HepG2 (cell line): ENCODE data around the gene SRC. TPM values are rescaled to one million over a fixed set of nuclear protein-coding genes. Genes with fewer than 3 reads are reported as not detected.

Source experiments
- ATAC-seq: fragments of 200-7000 bp; cut with Tn5 transposase; 3 replicates; pipeline ENCODE4 v1.9.1; 2020; ENCODE audit warnings: mild to moderate bottlenecking, moderate library complexity
- BruUV-seq: library from RNA; stranded (reverse); fragments of 400-500 nt; replicated peaks from 2 replicates; lab custom pipeline; 2021; lab: Mats Ljungman, UMichigan
- CTCF ChIA-PET: fragments of 300-600 bp; formaldehyde crosslinking; extraction: SDS; loops from one replicate; lab custom pipeline; 2021; ENCODE audit warnings: low total read pairs, inconsistent platforms, low intra/inter-chr PET ratio; lab: Yijun Ruan, JAX
- POLR2A ChIA-PET: fragments of 350-600 bp; sonication (Branson Sonifier 250); formaldehyde crosslinking; loops from one replicate; lab custom pipeline; 2020; ENCODE audit warnings: antibody characterized with exemption, inconsistent platforms; lab: Yijun Ruan, JAX
- DNase-seq: peaks from one replicate; pipeline ENCODE4 v3.0.0-alpha.2; 2015; ENCODE audit warnings: low spot score
- FAIRE-seq: peaks from 3 replicates; lab custom pipeline; 2011; peaks lifted over from hg19 to GRCh38; lab: Jason Lieb, UNC
- H2AFZ ChIP-seq: one replicate; pipeline ENCODE4 v1.6.1; 2011; ENCODE audit warnings: low read length, inconsistent platforms
- H3K27ac ChIP-seq: fragments of 300-600 bp; 3 replicates; pipeline ENCODE4 v1.8.0; 2011; ENCODE audit warnings: mixed run types, mild to moderate bottlenecking, mixed read lengths, low read length, inconsistent platforms; ENCODE audit not compliant: insufficient read depth; ENCODE audit errors: extremely low read length
- H3K27me3 ChIP-seq, 2 experiments: fragments of 200-600 bp in 1 of 2; 2 replicates in 1 of 2; 3 replicates in 1 of 2; pipeline versions ENCODE4 v1.6.0 to v1.8.0; 2011; ENCODE audit warnings: low read length in 2 of 2, mild to moderate bottlenecking in 2 of 2, moderate library complexity in 2 of 2, inconsistent platforms in 1 of 2; ENCODE audit not compliant: insufficient read depth in 2 of 2, control insufficient read depth in 1 of 2
- H3K36me3 ChIP-seq, 2 experiments: fragments of 200-600 bp in 1 of 2; replicated peaks in 1 of 2; 2 replicates in 1 of 2; 3 replicates in 1 of 2; pipeline versions ENCODE4 v1.5.1 to v1.8.0; 2011; ENCODE audit warnings: low read length in 2 of 2, inconsistent platforms in 1 of 2; ENCODE audit not compliant: insufficient read depth in 2 of 2, control insufficient read depth in 1 of 2
- H3K4me1 ChIP-seq: 2 replicates; pipeline ENCODE4 v1.5.1; 2012; ENCODE audit warnings: low read length, inconsistent platforms; ENCODE audit not compliant: insufficient read depth
- H3K4me2 ChIP-seq: 2 replicates; pipeline ENCODE4 v1.6.0; 2011; ENCODE audit warnings: low read depth, low read length, inconsistent platforms
- H3K4me3 ChIP-seq, 3 experiments: fragments of 200-600 bp in 1 of 3; sonication (generic), shearing (Covaris generic) in 1 of 3; replicated peaks in 1 of 3; 2 replicates each; pipeline ENCODE4 v1.5.1; 2011 to 2016; ENCODE audit warnings: low read length in 3 of 3, inconsistent platforms in 2 of 3, low read depth in 2 of 3, mild to moderate bottlenecking in 2 of 3, control low read depth in 1 of 3, mixed read lengths in 1 of 3; ENCODE audit not compliant: insufficient read depth in 1 of 3
- H3K79me2 ChIP-seq: one replicate; pipeline ENCODE4 v1.6.1; 2011; ENCODE audit warnings: low read length, inconsistent platforms; ENCODE audit not compliant: insufficient read depth
- H3K9ac ChIP-seq: 2 replicates; pipeline ENCODE4 v1.6.0; 2011; ENCODE audit warnings: mild to moderate bottlenecking, low read depth, low read length, inconsistent platforms; ENCODE audit not compliant: insufficient read depth
- H3K9me3 ChIP-seq: 2 replicates; pipeline ENCODE4 v1.5.1; 2012; ENCODE audit warnings: mild to moderate bottlenecking, low read length
- H4K20me1 ChIP-seq: 2 replicates; pipeline ENCODE4 v1.6.0; 2011; ENCODE audit warnings: inconsistent platforms, mild to moderate bottlenecking, low read length, moderate library complexity; ENCODE audit not compliant: insufficient read depth
- BHLHE40 ChIP-seq: IDR thresholded peaks from 2 replicates; pipeline ENCODE4 v1.6.1; 2011; ENCODE audit warnings: low read length, improper control_type of control experiment
- GFI1 ChIP-seq: sonication (generic); formaldehyde crosslinking; IDR thresholded peaks from 2 replicates; pipeline ENCODE4 v1.5.0; 2020; ENCODE audit warnings: missing genetic modification reagents, mild to moderate bottlenecking, borderline replicate concordance
- MIER2 ChIP-seq: IDR thresholded peaks from 2 replicates; pipeline ENCODE4 v1.6.1; 2016; ENCODE audit warnings: missing biosample characterization, missing genetic modification reagents
- MYC ChIP-seq: sonication (generic); formaldehyde crosslinking; IDR thresholded peaks from 2 replicates; pipeline ENCODE4 v1.9.0; 2021; ENCODE audit warnings: missing genetic modification reagents, borderline replicate concordance
- PLRG1 ChIP-seq: fragments of 450-650 bp; conservative IDR thresholded peaks from 2 replicates; pipeline ENCODE4 v1.6.1; 2016
- TOPORS ChIP-seq: sonication (generic); formaldehyde crosslinking; IDR thresholded peaks from 2 replicates; pipeline ENCODE4 v1.8.0; 2023; ENCODE audit warnings: mild to moderate bottlenecking, missing genetic modification reagents
- ZFP36L1 ChIP-seq: sonication (generic); formaldehyde crosslinking; IDR thresholded peaks from 2 replicates; pipeline ENCODE4 v1.8.0; 2022; ENCODE audit warnings: mild to moderate bottlenecking, missing genetic modification reagents, moderate library complexity
- WGBS: methylation state at CpG from one replicate; pipeline ENCODE4 v1.1.6; 2017; ENCODE audit warnings: low lambda C conversion rate; 5-methylcytosine and 5-hydroxymethylcytosine counted together
- in situ Hi-C: cut with HindIII; loops from 2 replicates; pipeline ENCODE4 v1.10.0; 2017; ENCODE audit warnings: low pct_unique_long_range_greater_than_20kb; ENCODE audit not compliant: extremely low pct_ligation_motif_present
- intact Hi-C: fragments of 100-400 bp; cut with micrococcal nuclease; formaldehyde crosslinking; loops from one replicate; pipeline ENCODE4 v1.10.0; 2022; ENCODE audit not compliant: unreplicated experiment
- polyA plus RNA-seq, 8 experiments: library from polyadenylated mRNA; depleted of rRNA in 3 of 8; stranded (reverse) in 7 of 8; unstranded in 1 of 8; fragments of >200 nt; fragmentation: Illumina TruSeq in 4 of 8; extraction: Trizol in 4 of 8; gene quantifications; 2 replicates each; pipeline versions ENCODE4 v1.2.1 to v1.2.3, GENCODE V29; 2011 to 2016; ENCODE audit warnings: low read depth in 4 of 8, missing spikeins in 1 of 8, mixed read lengths in 1 of 8; ENCODE audit not compliant: insufficient read depth in 1 of 8
- total RNA-seq, 5 experiments: library from RNA; depleted of rRNA; stranded (reverse); fragments of >200 nt; fragmentation: Illumina TruSeq; extraction: Trizol; gene quantifications; 2 replicates each; pipeline ENCODE4 v1.2.3, GENCODE V29; 2016; ENCODE audit warnings: low read depth in 1 of 5
- TF ChIP-seq, protein P1 (sequence below): sonication (generic); formaldehyde crosslinking; IDR thresholded peaks from 2 replicates; pipeline ENCODE4 v1.4.0; 2020; ENCODE audit warnings: missing genetic modification reagents, borderline replicate concordance
- TF ChIP-seq, protein P2 (sequence below), 2 experiments: IDR thresholded peaks; 2 replicates each; pipeline ENCODE4 v1.6.1; 2011 to 2012; ENCODE audit warnings: low read length in 2 of 2, borderline replicate concordance in 1 of 2, low read depth in 1 of 2, mild to moderate bottlenecking in 1 of 2, moderate library complexity in 1 of 2
- TF ChIP-seq, protein P3 (sequence below): IDR thresholded peaks from 2 replicates; pipeline ENCODE4 v1.6.1; 2016; ENCODE audit warnings: low read depth

Gene SRC
- total and polyA plus RNA-seq, 2 of the 13 experiments (the other 11 are each of a cell fraction or from before 2014, with no cell fraction given), result 54.7 to 192 TPM

DNA sequence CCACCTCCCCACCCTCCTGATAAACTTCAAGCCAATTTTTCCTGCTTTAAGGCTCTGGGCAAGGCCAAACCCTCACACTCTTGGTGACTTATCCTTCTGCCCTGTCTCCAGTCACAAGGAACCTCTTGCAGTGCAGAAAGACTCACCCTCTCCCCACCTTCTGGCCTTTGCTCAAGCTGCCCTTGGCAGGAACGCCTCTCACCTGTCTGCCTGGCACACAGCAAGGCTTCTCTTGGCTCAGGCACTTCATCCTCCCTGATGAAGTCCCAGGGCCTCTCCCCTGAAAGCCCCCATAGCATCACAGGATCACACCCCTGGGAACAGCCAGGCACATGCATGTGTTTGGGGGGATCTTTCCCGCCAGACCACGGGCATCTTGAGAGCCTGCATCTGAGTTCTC is 106.3 kb downstream of the SRC start:
- Histone ChIP-seq H3K9me3 (0 out of 2 replicates have a peak, but pooled peaks cover 4% of the 10 kb centered on the region), H2AFZ (no peak overlapping the region), H3K27me3 (peaks cover 3 to 16% of the 10 kb centered on the region in 2 experiments; a peak in 3 of 5 replicates), H3K4me1 (0 out of 2 replicates have a peak, but pooled peaks cover 9% of the 10 kb centered on the region), H3K9ac (no peak overlapping the region)
- no TSS peak for BruUV-seq
- intact Hi-C loops, result no loop called here
- in situ Hi-C loops, result no loop called here
- TF ChIP-seq, protein P1, sequence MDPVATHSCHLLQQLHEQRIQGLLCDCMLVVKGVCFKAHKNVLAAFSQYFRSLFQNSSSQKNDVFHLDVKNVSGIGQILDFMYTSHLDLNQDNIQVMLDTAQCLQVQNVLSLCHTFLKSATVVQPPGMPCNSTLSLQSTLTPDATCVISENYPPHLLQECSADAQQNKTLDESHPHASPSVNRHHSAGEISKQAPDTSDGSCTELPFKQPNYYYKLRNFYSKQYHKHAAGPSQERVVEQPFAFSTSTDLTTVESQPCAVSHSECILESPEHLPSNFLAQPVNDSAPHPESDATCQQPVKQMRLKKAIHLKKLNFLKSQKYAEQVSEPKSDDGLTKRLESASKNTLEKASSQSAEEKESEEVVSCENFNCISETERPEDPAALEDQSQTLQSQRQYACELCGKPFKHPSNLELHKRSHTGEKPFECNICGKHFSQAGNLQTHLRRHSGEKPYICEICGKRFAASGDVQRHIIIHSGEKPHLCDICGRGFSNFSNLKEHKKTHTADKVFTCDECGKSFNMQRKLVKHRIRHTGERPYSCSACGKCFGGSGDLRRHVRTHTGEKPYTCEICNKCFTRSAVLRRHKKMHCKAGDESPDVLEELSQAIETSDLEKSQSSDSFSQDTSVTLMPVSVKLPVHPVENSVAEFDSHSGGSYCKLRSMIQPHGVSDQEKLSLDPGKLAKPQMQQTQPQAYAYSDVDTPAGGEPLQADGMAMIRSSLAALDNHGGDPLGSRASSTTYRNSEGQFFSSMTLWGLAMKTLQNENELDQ (CRISPR knock-in tag), result no peak
- TF ChIP-seq MYC (CRISPR knock-in tag) (no peak), GFI1 (no peak)
- TF ChIP-seq, all 625 proteins: peak for 0
- no peaks in the 10 kb centered on the region for H4K20me1 ChIP-seq
- FAIRE-seq (no peak), ATAC-seq (no peak), DNase-seq (no peak)
- no peak overlapping the region for H3K4me3 ChIP-seq
- H3K79me2 ChIP-seq, result no peaks in the 10 kb centered on the region
- ChIA-PET POLR2A (no interaction called here), CTCF (no interaction called here)
- WGBS, result 0% methylated on average over 3 of the region's 3 CpGs
- no peaks in the 10 kb centered on the region for H3K36me3 ChIP-seq
- no peak overlapping the region for H3K4me2 ChIP-seq
- H3K27ac ChIP-seq, result no peak overlapping the region

DNA sequence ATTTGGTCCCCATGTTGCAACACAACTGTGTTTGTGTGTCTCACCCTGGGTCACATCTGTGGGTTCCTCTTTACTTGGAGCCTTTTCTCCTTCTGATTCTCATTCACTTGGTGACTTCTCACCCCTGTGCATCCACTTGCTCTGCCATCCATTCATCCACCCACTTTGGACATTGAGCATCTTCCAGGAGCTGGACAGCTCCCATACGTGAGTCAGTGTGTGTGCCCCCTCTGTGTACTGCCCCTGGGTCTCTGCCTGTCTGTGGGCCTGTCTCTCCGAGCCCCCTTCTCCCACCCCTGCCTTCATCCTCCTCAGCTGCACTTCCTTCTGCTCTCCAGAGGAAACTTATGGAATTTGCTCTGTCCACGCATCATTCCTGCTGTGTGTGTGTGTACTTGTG is 107.3 kb downstream of the SRC start:
- no peak for DNase-seq
- Histone ChIP-seq H3K9ac (no peak overlapping the region), H4K20me1 (no peaks in the 10 kb centered on the region), H3K27ac (no peak overlapping the region), H3K4me3 (no peak overlapping the region), H2AFZ (no peak overlapping the region), H3K9me3 (0 out of 2 replicates have a peak, but pooled peaks cover 4% of the 10 kb centered on the region), H3K27me3 (peaks cover 2 to 7% of the 10 kb centered on the region in 2 experiments; a peak in 2 of 5 replicates), H3K36me3 (no peaks in the 10 kb centered on the region), H3K4me1 (0 out of 2 replicates have a peak, but pooled peaks cover 9% of the 10 kb centered on the region), H3K79me2 (no peaks in the 10 kb centered on the region), H3K4me2 (no peak overlapping the region)
- ATAC-seq, result no peak; the same call in 2 of the 3 replicates
- no TSS peak for BruUV-seq
- TF ChIP-seq, protein P2, sequence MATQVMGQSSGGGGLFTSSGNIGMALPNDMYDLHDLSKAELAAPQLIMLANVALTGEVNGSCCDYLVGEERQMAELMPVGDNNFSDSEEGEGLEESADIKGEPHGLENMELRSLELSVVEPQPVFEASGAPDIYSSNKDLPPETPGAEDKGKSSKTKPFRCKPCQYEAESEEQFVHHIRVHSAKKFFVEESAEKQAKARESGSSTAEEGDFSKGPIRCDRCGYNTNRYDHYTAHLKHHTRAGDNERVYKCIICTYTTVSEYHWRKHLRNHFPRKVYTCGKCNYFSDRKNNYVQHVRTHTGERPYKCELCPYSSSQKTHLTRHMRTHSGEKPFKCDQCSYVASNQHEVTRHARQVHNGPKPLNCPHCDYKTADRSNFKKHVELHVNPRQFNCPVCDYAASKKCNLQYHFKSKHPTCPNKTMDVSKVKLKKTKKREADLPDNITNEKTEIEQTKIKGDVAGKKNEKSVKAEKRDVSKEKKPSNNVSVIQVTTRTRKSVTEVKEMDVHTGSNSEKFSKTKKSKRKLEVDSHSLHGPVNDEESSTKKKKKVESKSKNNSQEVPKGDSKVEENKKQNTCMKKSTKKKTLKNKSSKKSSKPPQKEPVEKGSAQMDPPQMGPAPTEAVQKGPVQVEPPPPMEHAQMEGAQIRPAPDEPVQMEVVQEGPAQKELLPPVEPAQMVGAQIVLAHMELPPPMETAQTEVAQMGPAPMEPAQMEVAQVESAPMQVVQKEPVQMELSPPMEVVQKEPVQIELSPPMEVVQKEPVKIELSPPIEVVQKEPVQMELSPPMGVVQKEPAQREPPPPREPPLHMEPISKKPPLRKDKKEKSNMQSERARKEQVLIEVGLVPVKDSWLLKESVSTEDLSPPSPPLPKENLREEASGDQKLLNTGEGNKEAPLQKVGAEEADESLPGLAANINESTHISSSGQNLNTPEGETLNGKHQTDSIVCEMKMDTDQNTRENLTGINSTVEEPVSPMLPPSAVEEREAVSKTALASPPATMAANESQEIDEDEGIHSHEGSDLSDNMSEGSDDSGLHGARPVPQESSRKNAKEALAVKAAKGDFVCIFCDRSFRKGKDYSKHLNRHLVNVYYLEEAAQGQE (IDR thresholded peaks at IDR 0.05; ENCODE audit: borderline replicate concordance in 1 of 2, low read depth in 1 of 2, low read length in 2 of 2), result peak; percentile 45 to 87
- TF ChIP-seq TOPORS (CRISPR knock-in tag), result no peak
- TF ChIP-seq, protein P3, sequence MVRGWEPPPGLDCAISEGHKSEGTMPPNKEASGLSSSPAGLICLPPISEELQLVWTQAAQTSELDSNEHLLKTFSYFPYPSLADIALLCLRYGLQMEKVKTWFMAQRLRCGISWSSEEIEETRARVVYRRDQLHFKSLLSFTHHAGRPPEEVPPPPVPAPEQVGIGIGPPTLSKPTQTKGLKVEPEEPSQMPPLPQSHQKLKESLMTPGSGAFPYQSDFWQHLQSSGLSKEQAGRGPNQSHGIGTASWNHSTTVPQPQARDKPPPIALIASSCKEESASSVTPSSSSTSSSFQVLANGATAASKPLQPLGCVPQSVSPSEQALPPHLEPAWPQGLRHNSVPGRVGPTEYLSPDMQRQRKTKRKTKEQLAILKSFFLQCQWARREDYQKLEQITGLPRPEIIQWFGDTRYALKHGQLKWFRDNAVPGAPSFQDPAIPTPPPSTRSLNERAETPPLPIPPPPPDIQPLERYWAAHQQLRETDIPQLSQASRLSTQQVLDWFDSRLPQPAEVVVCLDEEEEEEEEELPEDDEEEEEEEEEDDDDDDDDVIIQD (CRISPR knock-in tag), result no peak
- TF ChIP-seq PLRG1, result no peak
- peak; percentile 86 for TF ChIP-seq MIER2 (CRISPR knock-in tag)
- TF ChIP-seq BHLHE40, result no peak
- TF ChIP-seq ZFP36L1, result no peak
- 15% methylated on average over 3 of the region's 3 CpGs for WGBS
- ChIA-PET CTCF (no interaction called here), POLR2A (no interaction called here)
- FAIRE-seq, result no peak
- in situ Hi-C loops, result no loop called here
- intact Hi-C loops, result no loop called here
